PC-9 (cell line): ENCODE results near the gene P4HB.

Experiments used
- CTCF ChIP-seq: fragments of 200-600 bp; sonication (generic); conservative IDR thresholded peaks from 2 replicates; pipeline ENCODE4 v1.6.1; 2017; ENCODE audit warnings: mixed run types, antibody characterized with exemption, mild to moderate bottlenecking, moderate library complexity
- EZH2 ChIP-seq: fragments of 200-600 bp; sonication (generic); IDR thresholded peaks from 2 replicates; pipeline ENCODE4 v1.8.0; 2017; ENCODE audit warnings: antibody characterized with exemption, low read depth

- TF ChIP-seq CTCF = no peak
- TF ChIP-seq EZH2 = no peak
Measured at GRCh38 chr17:81833921-81834830, 26.2 kb downstream of the P4HB start.
